Measurements from ENCODE around the gene TDRKH.

DNA sequence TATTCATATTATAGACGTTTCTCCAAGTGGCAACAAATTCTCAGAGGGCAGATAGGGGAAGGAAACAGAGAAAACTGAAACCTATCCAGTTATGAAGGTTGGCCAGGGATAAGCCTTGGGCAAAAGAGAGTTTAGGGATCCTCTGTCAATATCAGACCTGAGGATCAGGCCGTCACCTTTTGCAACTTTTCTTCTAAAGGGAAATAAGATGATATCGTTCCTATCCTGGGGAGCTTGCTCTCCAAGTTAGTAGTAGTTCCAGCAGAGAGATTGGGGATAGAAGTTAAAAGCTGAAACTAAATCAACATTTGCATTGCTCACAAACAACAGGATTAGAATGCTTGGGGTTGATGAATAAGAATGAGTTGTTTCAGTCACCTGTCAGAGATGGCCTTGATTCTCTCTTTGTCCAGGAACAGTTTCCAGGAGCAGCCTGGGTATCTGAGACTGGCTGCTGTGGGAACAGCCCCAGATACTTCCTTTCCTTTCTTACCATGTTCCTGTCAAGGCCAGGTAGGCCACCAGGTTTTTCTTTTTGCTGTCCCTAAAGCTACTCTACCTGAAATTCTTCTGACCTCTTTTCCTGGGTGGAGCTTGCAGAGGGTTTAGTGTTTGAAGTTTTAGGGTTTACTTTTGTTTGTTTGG lies 66.5 kb downstream of the TDRKH start:
- TF ChIP-seq, protein P1, sequence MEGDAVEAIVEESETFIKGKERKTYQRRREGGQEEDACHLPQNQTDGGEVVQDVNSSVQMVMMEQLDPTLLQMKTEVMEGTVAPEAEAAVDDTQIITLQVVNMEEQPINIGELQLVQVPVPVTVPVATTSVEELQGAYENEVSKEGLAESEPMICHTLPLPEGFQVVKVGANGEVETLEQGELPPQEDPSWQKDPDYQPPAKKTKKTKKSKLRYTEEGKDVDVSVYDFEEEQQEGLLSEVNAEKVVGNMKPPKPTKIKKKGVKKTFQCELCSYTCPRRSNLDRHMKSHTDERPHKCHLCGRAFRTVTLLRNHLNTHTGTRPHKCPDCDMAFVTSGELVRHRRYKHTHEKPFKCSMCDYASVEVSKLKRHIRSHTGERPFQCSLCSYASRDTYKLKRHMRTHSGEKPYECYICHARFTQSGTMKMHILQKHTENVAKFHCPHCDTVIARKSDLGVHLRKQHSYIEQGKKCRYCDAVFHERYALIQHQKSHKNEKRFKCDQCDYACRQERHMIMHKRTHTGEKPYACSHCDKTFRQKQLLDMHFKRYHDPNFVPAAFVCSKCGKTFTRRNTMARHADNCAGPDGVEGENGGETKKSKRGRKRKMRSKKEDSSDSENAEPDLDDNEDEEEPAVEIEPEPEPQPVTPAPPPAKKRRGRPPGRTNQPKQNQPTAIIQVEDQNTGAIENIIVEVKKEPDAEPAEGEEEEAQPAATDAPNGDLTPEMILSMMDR (IDR thresholded peaks at IDR 0.05; ENCODE audit: low read depth, low read length) = no peak
- no peak for TF ChIP-seq MAX (IDR thresholded peaks at IDR 0.05; ENCODE audit: low read depth, low read length)
- TF ChIP-seq MYC (IDR thresholded peaks at IDR 0.05; ENCODE audit: low read depth, low read length) = no peak
- no peak for TF ChIP-seq POLR2A (IDR thresholded peaks at IDR 0.05; ENCODE audit: extremely low read depth, insufficient read length)
